Nephron progenitor cell (in vitro differentiated cells): Measurements from ENCODE around the gene TEX10.
"Not testable (repeated sequence)": the region's sequence is repeated elsewhere in the genome, so short reads cannot be mapped to it uniquely, and the experiment has no call there.

Experiments used
- DNase-seq: peaks from one replicate; pipeline ENCODE4 v3.0.0; 2021
- H3K27ac Mint-ChIP-seq: 2 replicates; pipeline ENCODE4 v1.8.0; 2021; ENCODE audit warnings: mild to moderate bottlenecking, moderate library complexity, mixed read lengths
- H3K27me3 Mint-ChIP-seq: 2 replicates; pipeline ENCODE4 v1.8.0; 2021; ENCODE audit warnings: mild to moderate bottlenecking, low read depth, mixed read lengths; ENCODE audit not compliant: poor library complexity
- H3K36me3 Mint-ChIP-seq: 2 replicates; pipeline ENCODE4 v1.8.0; 2021; ENCODE audit warnings: low read depth, mixed read lengths
- H3K4me1 Mint-ChIP-seq: 2 replicates; pipeline ENCODE4 v1.8.0; 2021; ENCODE audit warnings: mixed read lengths
- H3K4me3 Mint-ChIP-seq: 2 replicates; pipeline ENCODE4 v1.8.0; 2021; ENCODE audit warnings: mild to moderate bottlenecking, moderate library complexity, mixed read lengths
- H3K9me3 Mint-ChIP-seq: 2 replicates; pipeline ENCODE4 v1.8.0; 2021; ENCODE audit warnings: mild to moderate bottlenecking, moderate library complexity, mixed read lengths
- TF ChIP-seq, protein P1 (sequence below): fragments of 200-600 bp; sonication (generic); IDR thresholded peaks from 2 replicates; pipeline ENCODE4 v1.5.0; 2021; ENCODE audit warnings: antibody characterized with exemption

The TEX10 gene

DNA sequence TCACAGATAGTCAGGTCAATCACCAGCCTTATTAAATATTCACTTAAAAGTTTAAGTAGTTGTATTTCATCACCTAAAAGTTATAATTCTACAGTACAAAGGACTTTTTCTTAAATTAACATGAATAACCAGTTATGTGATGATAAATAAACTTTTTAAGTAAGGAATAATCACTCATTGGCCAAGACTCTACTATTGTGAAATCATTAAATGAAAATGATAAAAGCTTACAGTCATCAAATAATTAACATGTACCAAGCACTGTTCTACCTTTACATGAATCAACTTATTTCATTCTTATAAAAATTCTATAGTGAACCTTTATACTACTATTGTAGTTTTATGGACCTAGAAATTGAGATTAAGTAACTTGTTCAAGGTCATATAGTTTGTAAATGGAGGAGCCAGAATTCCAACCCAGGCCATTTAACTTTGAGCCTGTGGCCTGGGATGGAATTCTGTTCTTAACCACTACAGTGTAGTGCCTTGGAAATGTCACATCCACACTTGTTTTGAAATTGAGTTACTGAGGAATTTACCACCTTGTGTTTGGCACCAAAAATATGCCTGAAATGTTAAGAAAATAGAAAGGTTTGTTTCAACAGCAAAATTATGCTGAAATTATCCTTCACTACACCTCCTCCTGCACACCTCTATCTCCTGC, 41.4 kb upstream of the TEX10 start:
- peaks cover 52% of the 10 kb centered on the region for H3K36me3 Mint-ChIP-seq
- H3K27ac Mint-ChIP-seq, result no peak overlapping the region
- H3K4me3 Mint-ChIP-seq, result no peak overlapping the region
- no peak for DNase-seq
- H3K27me3 Mint-ChIP-seq, result peaks cover 4% of the 10 kb centered on the region
- no peaks in the 10 kb centered on the region for H3K4me1 Mint-ChIP-seq
- H3K9me3 Mint-ChIP-seq, result peaks cover 25% of the 10 kb centered on the region
- TF ChIP-seq, protein P1, sequence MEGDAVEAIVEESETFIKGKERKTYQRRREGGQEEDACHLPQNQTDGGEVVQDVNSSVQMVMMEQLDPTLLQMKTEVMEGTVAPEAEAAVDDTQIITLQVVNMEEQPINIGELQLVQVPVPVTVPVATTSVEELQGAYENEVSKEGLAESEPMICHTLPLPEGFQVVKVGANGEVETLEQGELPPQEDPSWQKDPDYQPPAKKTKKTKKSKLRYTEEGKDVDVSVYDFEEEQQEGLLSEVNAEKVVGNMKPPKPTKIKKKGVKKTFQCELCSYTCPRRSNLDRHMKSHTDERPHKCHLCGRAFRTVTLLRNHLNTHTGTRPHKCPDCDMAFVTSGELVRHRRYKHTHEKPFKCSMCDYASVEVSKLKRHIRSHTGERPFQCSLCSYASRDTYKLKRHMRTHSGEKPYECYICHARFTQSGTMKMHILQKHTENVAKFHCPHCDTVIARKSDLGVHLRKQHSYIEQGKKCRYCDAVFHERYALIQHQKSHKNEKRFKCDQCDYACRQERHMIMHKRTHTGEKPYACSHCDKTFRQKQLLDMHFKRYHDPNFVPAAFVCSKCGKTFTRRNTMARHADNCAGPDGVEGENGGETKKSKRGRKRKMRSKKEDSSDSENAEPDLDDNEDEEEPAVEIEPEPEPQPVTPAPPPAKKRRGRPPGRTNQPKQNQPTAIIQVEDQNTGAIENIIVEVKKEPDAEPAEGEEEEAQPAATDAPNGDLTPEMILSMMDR, result no peak

DNA sequence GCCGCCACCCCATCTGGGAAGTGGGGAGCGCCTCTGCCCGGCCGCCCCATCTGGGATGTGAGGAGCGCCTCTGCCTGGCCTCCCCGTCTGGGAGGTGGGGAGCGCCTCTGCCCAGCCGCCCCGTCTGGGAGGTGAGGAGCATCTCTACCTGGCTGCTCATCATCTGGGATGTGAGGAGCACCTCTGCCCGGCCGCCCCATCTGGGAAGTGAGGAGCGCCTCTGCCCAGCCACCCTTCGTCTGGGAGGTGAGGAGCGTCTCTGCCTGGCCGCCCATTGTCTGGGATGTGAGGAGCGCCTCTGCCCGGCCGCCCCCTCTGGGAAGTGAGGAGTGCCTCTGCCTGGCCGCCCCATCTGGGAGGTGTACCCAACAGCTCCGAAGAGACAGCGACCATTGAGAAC, 40.2 kb upstream of the TEX10 start:
- not testable (repeated sequence) for H3K27ac Mint-ChIP-seq, H3K4me1 Mint-ChIP-seq

DNA sequence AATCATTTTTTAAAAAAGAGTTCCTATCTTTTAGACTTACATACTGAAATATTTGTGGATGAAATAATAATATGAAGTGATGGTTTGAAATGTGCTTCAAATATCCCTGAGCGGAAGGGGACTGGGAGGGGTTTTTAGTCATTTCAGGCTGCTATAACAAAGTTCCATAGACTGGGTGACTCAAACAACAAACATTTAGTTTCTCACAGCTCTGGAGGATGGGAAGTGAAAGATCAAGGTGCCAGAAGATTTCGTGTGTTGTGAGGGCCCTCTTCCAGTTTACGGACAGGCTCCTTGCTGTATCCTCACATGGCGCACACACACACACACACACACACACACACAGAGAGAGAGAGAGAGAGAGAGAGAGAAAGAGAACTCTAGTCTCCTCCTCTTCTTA, 27.1 kb upstream of the TEX10 start:
- Mint-ChIP-seq H3K27me3 (no peaks in the 10 kb centered on the region), H3K27ac (peak overlapping the region; percentile 79), H3K9me3 (peaks cover 25% of the 10 kb centered on the region), H3K4me3 (no peak overlapping the region), H3K36me3 (peaks cover 42% of the 10 kb centered on the region), H3K4me1 (peaks cover 8% of the 10 kb centered on the region)
- DNase-seq, result no peak
- TF ChIP-seq, protein P1, result no peak

More for the DNA sequence above, 40.2 kb upstream of the TEX10 start:
- not testable (repeated sequence) for H3K27me3 Mint-ChIP-seq, H3K4me3 Mint-ChIP-seq, DNase-seq
- H3K9me3 Mint-ChIP-seq, result peaks cover 25% of the 10 kb centered on the region
- H3K36me3 Mint-ChIP-seq, result peaks cover 58% of the 10 kb centered on the region

DNA sequence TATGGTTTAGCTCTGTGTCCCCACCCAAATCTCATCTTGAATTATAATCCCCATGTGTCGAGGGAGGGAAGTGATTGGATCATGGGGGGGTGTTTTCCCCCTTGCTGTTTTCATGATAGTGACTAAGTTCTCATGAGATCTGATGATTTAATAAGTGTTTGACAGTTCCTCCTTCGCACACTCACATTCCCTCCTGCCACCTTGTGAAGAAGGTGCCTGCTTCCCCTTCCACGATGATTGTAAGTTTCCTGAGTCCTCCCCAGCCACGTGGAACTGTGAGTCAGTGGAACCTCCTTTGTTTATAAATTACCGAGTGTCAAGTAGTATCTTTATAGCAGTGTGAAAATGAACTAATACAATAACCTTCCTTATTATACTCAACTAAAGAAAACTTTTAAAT, 24.3 kb upstream of the TEX10 start:
- DNase-seq, result no peak
- Mint-ChIP-seq H3K27ac (no peak overlapping the region), H3K27me3 (no peaks in the 10 kb centered on the region), H3K9me3 (peaks cover 25% of the 10 kb centered on the region), H3K4me1 (peaks cover 8% of the 10 kb centered on the region), H3K36me3 (peaks cover 46% of the 10 kb centered on the region), H3K4me3 (no peak overlapping the region)
- TF ChIP-seq, protein P1, result no peak

DNA sequence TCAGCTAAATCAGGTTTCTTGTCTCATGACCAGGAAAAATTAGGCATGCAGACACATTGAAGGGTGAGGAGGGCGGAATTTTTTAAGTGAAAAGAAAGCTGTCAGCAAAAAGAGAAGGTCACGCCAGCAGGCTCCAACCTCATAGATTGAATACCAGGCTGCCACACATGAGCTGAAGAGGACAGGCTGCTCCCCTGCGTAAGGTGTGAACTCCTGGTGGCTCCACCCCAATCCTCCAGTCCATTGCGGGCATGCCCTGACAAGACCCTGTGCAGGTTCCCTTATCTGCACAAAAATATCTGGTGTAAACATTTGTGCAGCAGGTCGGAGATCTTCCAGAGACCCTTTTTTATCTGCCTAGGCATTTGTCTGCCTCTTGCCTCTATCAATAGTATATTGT, 22.9 kb upstream of the TEX10 start:
- no peaks in the 10 kb centered on the region for H3K27me3 Mint-ChIP-seq
- TF ChIP-seq, protein P1, result no peak
- H3K9me3 Mint-ChIP-seq, result peaks cover 30% of the 10 kb centered on the region
- peaks cover 8% of the 10 kb centered on the region for H3K4me1 Mint-ChIP-seq
- H3K4me3 Mint-ChIP-seq, result no peak overlapping the region
- peak overlapping the region; percentile 54 for H3K27ac Mint-ChIP-seq
- DNase-seq, result no peak
- H3K36me3 Mint-ChIP-seq, result peaks cover 54% of the 10 kb centered on the region

DNA sequence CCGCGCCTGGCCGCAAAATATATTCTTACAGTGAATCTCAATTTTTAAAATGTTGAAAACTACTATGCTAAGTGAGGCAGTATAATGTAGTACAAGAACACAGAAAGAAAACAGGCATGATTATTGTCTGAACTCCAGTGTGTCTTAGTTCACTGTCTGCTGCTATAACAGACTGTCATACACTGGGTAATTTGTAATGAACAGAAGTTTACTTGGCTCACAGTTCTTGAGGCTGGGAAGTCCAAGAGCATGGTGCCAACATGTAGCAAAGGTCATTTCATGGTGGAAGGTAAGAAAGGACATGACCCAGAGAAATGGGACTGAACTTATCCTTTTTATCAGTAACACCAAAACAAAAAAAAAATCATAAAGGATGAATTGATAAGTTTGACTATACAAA, 19.9 kb upstream of the TEX10 start:
- H3K9me3 Mint-ChIP-seq, result peaks cover 57% of the 10 kb centered on the region
- no peak for DNase-seq
- no peak overlapping the region for H3K27ac Mint-ChIP-seq
- peaks cover 72% of the 10 kb centered on the region for H3K36me3 Mint-ChIP-seq
- TF ChIP-seq, protein P1, result no peak
- peaks cover 4% of the 10 kb centered on the region for H3K27me3 Mint-ChIP-seq
- no peak overlapping the region for H3K4me3 Mint-ChIP-seq
- H3K4me1 Mint-ChIP-seq, result no peaks in the 10 kb centered on the region
